Mucosa of descending colon (tissue), 3 donors: Measurements from ENCODE around the gene PGD. TPM values are rescaled to one million over a fixed set of nuclear protein-coding genes. Genes with fewer than 3 reads are reported as not detected.
"Not testable (repeated sequence)": the region's sequence is repeated elsewhere in the genome, so short reads cannot be mapped to it uniquely, and the experiment has no call there.

Source experiments
- ATAC-seq: fragments of 200-7000 bp; cut with Tn5 transposase; one replicate; pipeline ENCODE4 v1.9.1; 2020; ENCODE audit warnings: mild to moderate bottlenecking, moderate library complexity
- DNase-seq, 3 donors: peaks; one replicate each; pipeline ENCODE4 v3.0.0-alpha.2; 2020
- H3K36me3 ChIP-seq: fragments of 200-600 bp; one replicate; pipeline ENCODE4 v1.8.0; 2021; ENCODE audit warnings: low read depth, mild to moderate bottlenecking
- H3K4me1 ChIP-seq: fragments of 200-600 bp; one replicate; pipeline ENCODE4 v1.8.0; 2021; ENCODE audit warnings: low read depth, mild to moderate bottlenecking
- H3K4me3 ChIP-seq: fragments of 200-600 bp; one replicate; pipeline ENCODE4 v1.8.0; 2021; ENCODE audit warnings: mild to moderate bottlenecking
- H3K9me3 ChIP-seq: fragments of 200-600 bp; one replicate; pipeline ENCODE4 v1.8.0; 2021; ENCODE audit warnings: mild to moderate bottlenecking
- intact Hi-C, 2 donors: fragments of 100-400 bp; cut with DNase I in 1 of 2; cut with micrococcal nuclease in 1 of 2; formaldehyde crosslinking; loops; one replicate each; pipeline versions ENCODE4 v1.11.0 to v1.11.1; 2022; cut with DNase I, micrococcal nuclease
- total RNA-seq, 3 donors: library from RNA; stranded (reverse); fragmentation: NEBNext Ultra II Directional in 2 of 3; extraction: Animal tissue kit (Norgen Biotek cat#: 25700) in 2 of 3; gene quantifications; one replicate each; pipeline versions ENCODE4 v1.2.1 to v1.2.4, GENCODE V29; 2021 to 2023
- TF ChIP-seq, protein P1 (sequence below): fragments of 200-600 bp; IDR thresholded peaks from one replicate; pipeline ENCODE4 v1.8.0; 2022; ENCODE audit warnings: antibody characterized with exemption, mild to moderate bottlenecking
- donor health status: DM: no; HTN: no; CAD: no; lungs with moderate emphysema.
- donor health status: DM: no; HTN: no; CAD: no.
- donor health status: DM: no; HTN: yes; CAD: no.

Gene PGD
- total RNA-seq, 3 donors from 2014 or later: 48.6 to 96.4 (median 61.3) TPM

- no peaks in the 10 kb centered on the region for H3K9me3 ChIP-seq
- intact Hi-C loops: no loop called here
- no peaks in the 10 kb centered on the region for H3K4me1 ChIP-seq
- TF ChIP-seq, protein P1, sequence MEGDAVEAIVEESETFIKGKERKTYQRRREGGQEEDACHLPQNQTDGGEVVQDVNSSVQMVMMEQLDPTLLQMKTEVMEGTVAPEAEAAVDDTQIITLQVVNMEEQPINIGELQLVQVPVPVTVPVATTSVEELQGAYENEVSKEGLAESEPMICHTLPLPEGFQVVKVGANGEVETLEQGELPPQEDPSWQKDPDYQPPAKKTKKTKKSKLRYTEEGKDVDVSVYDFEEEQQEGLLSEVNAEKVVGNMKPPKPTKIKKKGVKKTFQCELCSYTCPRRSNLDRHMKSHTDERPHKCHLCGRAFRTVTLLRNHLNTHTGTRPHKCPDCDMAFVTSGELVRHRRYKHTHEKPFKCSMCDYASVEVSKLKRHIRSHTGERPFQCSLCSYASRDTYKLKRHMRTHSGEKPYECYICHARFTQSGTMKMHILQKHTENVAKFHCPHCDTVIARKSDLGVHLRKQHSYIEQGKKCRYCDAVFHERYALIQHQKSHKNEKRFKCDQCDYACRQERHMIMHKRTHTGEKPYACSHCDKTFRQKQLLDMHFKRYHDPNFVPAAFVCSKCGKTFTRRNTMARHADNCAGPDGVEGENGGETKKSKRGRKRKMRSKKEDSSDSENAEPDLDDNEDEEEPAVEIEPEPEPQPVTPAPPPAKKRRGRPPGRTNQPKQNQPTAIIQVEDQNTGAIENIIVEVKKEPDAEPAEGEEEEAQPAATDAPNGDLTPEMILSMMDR: no peak
- ATAC-seq (no peak), DNase-seq (no peak)
- peaks cover 9% of the 10 kb centered on the region for H3K36me3 ChIP-seq
- H3K4me3 ChIP-seq: no peak overlapping the region
These were observed 30.7 kb upstream of the PGD start for GRCh38 chr1:10368194-10368593.

DNA sequence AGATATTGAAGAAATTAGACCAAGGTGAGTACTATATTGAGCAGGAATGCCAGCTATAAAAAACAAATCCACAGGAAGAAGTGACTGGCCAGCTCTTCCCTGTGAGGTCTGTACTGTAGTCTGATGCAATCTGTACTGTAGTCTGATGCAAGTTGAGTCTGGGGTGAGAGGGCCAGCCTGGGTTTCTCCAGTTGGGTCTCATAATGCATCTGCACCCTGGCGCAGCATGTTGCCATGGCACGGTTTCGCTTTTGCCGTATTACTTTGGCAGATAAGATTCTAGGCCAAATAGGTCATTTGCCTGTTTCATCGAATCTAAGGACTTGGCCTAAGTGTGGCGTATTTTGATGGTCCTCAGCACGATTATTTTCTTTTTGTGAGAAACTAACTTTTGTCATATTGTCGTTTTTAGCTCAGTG, 24.4 kb upstream of the PGD start:
- TF ChIP-seq, protein P1: no peak
- H3K36me3 ChIP-seq: peaks cover 4% of the 10 kb centered on the region
- intact Hi-C loops: loop anchor here in 1 of 2 donors (10.0 kb wide), 1 partner anchor 50 kb away; no protein-coding TSS in a partner anchor
- ATAC-seq: no peak
- DNase-seq: no peak
- no peak overlapping the region for H3K4me3 ChIP-seq
- H3K9me3 ChIP-seq: no peaks in the 10 kb centered on the region
- no peaks in the 10 kb centered on the region for H3K4me1 ChIP-seq

DNA sequence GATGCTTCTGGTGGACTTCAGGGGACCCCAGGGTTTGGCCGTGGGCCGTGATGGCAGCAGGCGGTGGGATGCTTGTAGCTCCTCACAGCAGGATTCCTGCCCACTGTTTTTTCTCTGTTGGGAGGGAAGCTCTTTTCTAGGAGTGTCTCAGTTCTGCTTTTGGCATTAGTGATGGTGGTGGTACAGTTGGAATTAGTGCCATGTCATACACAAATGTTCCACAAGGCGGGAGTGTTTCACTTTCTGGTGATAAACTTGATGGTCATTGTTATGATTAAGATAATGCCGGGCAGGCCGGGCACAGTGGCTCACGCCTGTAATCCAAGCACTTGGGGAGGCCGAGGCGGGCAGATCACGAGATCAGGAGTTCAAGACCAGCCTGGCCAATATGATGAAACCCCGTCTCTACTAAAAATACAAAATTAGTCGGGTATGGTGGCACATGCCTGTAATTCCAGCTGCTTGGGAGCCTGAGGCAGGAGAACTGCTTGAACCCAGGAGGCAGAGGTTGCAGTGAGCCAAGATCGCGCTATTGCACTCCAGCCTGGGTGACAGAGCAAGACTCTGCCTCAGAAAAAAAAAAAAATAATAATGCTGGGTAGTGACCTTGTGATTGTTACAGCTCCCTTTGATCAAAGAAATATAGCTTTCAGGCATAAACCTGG, 21.4 kb upstream of the PGD start:
- TF ChIP-seq, protein P1: peak; percentile 12
- not testable (repeated sequence) for H3K4me3 ChIP-seq, H3K9me3 ChIP-seq, H3K36me3 ChIP-seq, H3K4me1 ChIP-seq
- intact Hi-C loops: loop anchor here (2.0 to 10.0 kb wide), 2 partner anchors 47 to 51 kb away; no protein-coding TSS in a partner anchor
- ATAC-seq: peak; percentile 92
- peak; percentile 40 to 86 (median 56) for DNase-seq

GRCh38 chr1:10378081-10378841, 20.6 kb upstream of the PGD start:
- peak; percentile 45 for ATAC-seq
- no peaks in the 10 kb centered on the region for H3K36me3 ChIP-seq
- TF ChIP-seq, protein P1: no peak
- H3K4me1 ChIP-seq: no peaks in the 10 kb centered on the region
- H3K9me3 ChIP-seq: no peaks in the 10 kb centered on the region
- intact Hi-C loops: loop anchor here in 1 of 2 donors (10.0 kb wide), 1 partner anchor 47 kb away; no protein-coding TSS in a partner anchor
- peak in 1 of 3 donors; percentile 66 for DNase-seq
- no peak overlapping the region for H3K4me3 ChIP-seq

DNA sequence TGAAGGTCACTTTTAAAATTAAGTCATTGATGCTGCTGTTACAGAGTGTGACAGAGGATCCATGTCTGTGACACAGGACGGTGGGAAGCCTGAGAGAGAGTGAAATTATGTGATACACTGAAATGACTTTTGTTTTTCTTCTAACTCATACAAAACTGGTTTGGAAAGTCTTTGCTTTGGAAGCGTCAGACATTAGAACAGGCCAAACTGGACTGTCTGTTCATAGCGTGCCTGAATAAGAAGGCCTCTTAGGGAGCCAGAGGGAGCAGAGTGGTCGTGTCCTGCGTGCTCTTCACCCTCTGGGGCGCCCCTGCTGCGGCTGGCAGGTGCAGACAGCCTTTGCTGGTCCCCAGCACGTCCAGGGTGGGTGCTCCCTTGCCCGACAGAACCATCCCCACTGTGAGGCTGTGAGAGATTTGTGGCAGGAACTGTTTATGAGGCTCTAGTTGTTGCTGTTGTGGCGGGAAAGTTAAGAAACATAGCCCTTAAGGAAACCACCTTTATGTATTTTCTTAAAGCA, 19.7 kb upstream of the PGD start:
- H3K4me3 ChIP-seq: no peak overlapping the region
- H3K36me3 ChIP-seq: no peaks in the 10 kb centered on the region

More for the DNA sequence above, 19.7 kb upstream of the PGD start:
- Histone ChIP-seq H3K4me1 (no peaks in the 10 kb centered on the region), H3K9me3 (no peaks in the 10 kb centered on the region)
- intact Hi-C loops: loop anchor here in 1 of 2 donors (10.0 kb wide), 1 partner anchor 46 kb away; no protein-coding TSS in a partner anchor
- no peak for ATAC-seq
- no peak for DNase-seq
- TF ChIP-seq, protein P1: no peak
